B cell (primary cell): ENCODE results near the gene ZNF469.

Experiments
- EZH2 ChIP-seq: IDR thresholded peaks from 2 replicates; pipeline ENCODE4 v1.6.1; 2012; ENCODE audit warnings: borderline replicate concordance, low read depth, mild to moderate bottlenecking, moderate library complexity, low read length; ENCODE audit not compliant: insufficient read depth, poor library complexity, severe bottlenecking
- TF ChIP-seq, protein P1 (sequence below): fragments of 200-600 bp; IDR thresholded peaks from one replicate; pipeline ENCODE4 v1.8.0; 2022; ENCODE audit warnings: antibody characterized with exemption, mild to moderate bottlenecking

DNA sequence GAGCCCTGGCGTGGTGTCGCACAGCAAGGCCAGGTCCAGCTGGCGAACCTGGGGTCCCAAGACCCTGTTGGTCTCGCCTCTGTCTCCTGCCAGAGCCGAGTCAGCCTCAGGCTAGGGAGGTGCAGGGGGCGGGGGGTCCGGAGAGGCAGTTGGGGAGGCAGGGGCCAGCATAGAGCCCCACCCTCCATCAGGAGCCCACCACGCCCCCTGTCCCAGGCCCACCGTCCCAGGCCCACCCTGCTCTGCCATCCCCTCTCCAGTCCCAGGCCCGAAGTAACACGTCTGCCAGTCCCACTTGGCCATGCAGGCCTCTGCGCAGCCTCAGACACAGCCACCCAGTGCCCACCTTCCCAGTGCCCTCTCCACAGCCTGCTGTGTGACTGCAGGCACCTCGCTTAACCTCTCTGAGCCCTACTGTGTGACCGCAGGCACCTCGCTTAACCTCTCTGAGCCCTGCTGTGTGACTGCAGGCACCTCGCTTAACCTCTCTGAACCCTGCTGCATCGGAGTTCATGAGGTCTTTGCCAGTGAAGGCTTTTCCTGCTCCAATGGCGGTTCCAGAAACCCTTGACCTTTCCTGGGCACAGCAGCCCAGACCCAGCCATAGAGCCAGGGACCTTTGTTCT lies 29.3 kb downstream of the ZNF469 start:
- TF ChIP-seq, protein P1, sequence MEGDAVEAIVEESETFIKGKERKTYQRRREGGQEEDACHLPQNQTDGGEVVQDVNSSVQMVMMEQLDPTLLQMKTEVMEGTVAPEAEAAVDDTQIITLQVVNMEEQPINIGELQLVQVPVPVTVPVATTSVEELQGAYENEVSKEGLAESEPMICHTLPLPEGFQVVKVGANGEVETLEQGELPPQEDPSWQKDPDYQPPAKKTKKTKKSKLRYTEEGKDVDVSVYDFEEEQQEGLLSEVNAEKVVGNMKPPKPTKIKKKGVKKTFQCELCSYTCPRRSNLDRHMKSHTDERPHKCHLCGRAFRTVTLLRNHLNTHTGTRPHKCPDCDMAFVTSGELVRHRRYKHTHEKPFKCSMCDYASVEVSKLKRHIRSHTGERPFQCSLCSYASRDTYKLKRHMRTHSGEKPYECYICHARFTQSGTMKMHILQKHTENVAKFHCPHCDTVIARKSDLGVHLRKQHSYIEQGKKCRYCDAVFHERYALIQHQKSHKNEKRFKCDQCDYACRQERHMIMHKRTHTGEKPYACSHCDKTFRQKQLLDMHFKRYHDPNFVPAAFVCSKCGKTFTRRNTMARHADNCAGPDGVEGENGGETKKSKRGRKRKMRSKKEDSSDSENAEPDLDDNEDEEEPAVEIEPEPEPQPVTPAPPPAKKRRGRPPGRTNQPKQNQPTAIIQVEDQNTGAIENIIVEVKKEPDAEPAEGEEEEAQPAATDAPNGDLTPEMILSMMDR, result no peak
- TF ChIP-seq EZH2, result no peak
